HG03196 (cell line): Measurements from ENCODE around the gene CRP.
"Not testable (repeated sequence)": the region's sequence is repeated elsewhere in the genome, so short reads cannot be mapped to it uniquely, and the experiment has no call there.

Experiments
- ATAC-seq: cut with Tn5 transposase; IDR thresholded peaks from one replicate; pipeline ENCODE4 v1.9.1; 2021; ENCODE audit not compliant: unreplicated experiment

The CRP gene

GRCh38 chr1:159714529-159714928, at the start of gene CRP:
CRP (minus strand) TSS chr1:159714589; CDS start chr1:159714485, 104 bp downstream.
- no peak for ATAC-seq

- ATAC-seq = no peak
These were observed 49.3 kb upstream of the CRP start for GRCh38 chr1:159763686-159764085.

- ATAC-seq = no peak
These were observed 42.0 kb upstream of the CRP start for GRCh38 chr1:159756397-159756796.

GRCh38 chr1:159755451-159756007, 41.1 kb upstream of the CRP start:
- no peak for ATAC-seq

GRCh38 chr1:159753386-159753785, 39.0 kb upstream of the CRP start:
- ATAC-seq = no peak

GRCh38 chr1:159752135-159752580, 37.8 kb upstream of the CRP start:
- no peak for ATAC-seq

- no peak for ATAC-seq
These were observed 36.6 kb upstream of the CRP start for GRCh38 chr1:159751031-159751430.

GRCh38 chr1:159750621-159751020, 36.2 kb upstream of the CRP start:
- no peak for ATAC-seq

- ATAC-seq = no peak
These were observed 35.2 kb upstream of the CRP start for GRCh38 chr1:159749630-159750029.

- ATAC-seq = no peak
These were observed 34.0 kb upstream of the CRP start for GRCh38 chr1:159748370-159748769.

- ATAC-seq = no peak
These were observed 32.3 kb upstream of the CRP start for GRCh38 chr1:159746666-159747065.

- ATAC-seq = no peak
These were observed 29.4 kb upstream of the CRP start for GRCh38 chr1:159743651-159744410.

- no peak for ATAC-seq
These were observed 23.0 kb upstream of the CRP start for GRCh38 chr1:159737238-159737916.

- not testable (repeated sequence) for ATAC-seq
These were observed 8.8 kb upstream of the CRP start for GRCh38 chr1:159723188-159723587.

- ATAC-seq = no peak
These were observed 5.6 kb upstream of the CRP start for GRCh38 chr1:159719990-159720389.

- ATAC-seq = no peak
These were observed 1.5 kb upstream of the CRP start for GRCh38 chr1:159715855-159716254.

- no peak for ATAC-seq
These were observed 2.3 kb downstream of the CRP start for GRCh38 chr1:159712080-159712479.

- ATAC-seq = no peak
These were observed 6.7 kb downstream of the CRP start for GRCh38 chr1:159707472-159708260.

- ATAC-seq = no peak
These were observed 8.5 kb downstream of the CRP start for GRCh38 chr1:159705904-159706256.

- ATAC-seq = no peak
These were observed 9.0 kb downstream of the CRP start for GRCh38 chr1:159705251-159705903.

- ATAC-seq = no peak
These were observed 9.9 kb downstream of the CRP start for GRCh38 chr1:159704481-159704880.
